Measurements from ENCODE around the gene HCFC1.

Gene HCFC1

DNA sequence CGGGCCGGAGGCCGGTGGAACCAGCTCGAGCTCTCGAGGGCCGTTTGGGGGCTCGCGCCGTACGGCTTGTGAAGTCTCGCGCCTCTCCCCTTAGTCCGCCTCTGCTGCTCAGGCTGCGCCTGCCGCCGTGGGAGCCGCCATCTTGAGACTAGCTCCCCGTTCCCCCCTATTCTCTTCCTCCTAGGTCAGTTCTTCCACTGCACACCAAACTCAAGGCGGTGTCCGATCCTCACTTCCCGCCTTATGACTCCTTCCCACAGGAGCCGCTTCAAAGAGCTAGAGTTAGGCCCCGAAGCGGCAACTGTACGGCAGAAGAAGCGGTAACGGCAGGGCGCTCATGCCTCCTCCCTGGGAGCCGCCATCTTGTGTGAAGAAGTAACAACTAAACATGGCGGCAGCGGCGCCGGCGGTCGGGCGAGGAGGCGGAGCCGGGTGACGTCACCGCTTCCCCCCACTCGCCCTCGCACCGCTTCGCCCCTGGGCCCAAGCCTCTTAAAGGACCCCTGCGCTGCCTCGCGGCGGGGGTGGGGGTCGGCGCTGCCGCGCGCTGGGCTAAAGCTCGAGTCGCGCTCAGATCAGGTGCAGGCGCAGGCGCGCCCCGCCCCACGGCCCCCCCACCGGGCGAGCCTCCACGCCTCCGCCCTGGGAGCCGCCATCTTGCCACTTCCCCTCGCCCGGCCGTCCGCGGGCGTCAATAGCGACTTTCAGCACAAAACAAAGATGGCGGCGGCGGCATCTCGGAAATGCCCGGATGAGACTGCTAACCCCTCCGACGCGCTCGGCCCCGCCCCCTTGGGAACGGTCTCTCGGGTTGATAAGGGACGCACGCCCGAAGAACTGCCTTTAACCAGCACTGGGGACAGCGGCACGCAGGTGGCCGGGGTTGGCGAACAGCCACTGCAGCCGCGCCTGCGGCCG lies at the start of gene HCFC1:
Gene HCFC1 (minus strand): TSS at position 369 of the 918 bp plus-strand sequence. CDS start 978 bp downstream, outside the sequence.
- peak; percentile 92 for DNase-seq

DNA sequence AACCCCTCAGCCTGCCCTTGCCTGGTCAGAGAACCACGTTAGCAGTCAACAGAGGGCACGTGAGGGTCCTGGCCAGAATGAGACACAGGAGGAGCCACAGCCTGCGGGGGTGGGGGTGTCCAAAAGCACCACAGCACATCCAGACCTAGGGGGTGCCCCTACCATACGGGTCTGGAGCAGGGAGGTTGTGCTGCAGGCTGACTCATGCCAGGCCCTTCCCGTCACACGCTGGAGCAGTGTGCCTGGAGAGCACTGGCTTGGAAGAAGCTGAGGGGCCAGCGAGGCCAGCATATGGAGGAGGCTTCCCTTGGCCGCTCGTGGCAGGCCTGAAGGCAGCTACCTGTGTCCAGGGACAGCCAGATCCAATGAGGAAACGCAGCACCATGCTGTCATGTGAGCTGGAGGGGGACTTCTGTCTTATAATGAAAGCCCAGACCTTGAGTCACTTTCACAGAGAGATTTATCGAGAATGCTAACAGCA lies 49.6 kb upstream of the HCFC1 start:
- DNase-seq, result no peak

DNA sequence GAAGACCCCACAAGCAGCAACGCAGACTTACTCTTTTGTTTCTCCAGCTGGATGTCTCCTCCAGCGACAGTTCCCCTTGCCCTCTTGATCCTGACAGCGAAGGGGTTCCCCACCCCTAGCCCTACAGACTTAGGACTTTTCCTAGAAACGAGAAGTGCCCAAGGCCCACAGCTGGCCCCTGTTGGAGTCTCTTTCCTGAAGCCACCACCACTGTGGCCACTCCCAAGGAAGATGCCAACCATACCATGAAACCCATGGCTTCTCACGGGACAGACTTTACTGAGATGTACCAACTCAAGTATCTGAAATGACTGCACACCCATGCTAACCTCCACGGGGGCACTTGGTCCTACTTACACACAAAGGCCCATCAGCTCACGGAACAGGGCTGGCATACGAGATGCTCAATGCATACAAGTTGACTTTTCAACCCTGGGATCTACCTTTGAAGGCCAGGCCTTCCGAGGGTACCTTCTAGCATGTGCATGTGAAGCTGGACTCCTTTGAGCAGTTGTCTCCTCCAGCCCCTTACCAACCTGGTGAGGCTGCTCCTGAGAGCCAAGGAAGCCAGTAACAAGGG lies 49.0 kb upstream of the HCFC1 start:
- DNase-seq, result no peak

DNA sequence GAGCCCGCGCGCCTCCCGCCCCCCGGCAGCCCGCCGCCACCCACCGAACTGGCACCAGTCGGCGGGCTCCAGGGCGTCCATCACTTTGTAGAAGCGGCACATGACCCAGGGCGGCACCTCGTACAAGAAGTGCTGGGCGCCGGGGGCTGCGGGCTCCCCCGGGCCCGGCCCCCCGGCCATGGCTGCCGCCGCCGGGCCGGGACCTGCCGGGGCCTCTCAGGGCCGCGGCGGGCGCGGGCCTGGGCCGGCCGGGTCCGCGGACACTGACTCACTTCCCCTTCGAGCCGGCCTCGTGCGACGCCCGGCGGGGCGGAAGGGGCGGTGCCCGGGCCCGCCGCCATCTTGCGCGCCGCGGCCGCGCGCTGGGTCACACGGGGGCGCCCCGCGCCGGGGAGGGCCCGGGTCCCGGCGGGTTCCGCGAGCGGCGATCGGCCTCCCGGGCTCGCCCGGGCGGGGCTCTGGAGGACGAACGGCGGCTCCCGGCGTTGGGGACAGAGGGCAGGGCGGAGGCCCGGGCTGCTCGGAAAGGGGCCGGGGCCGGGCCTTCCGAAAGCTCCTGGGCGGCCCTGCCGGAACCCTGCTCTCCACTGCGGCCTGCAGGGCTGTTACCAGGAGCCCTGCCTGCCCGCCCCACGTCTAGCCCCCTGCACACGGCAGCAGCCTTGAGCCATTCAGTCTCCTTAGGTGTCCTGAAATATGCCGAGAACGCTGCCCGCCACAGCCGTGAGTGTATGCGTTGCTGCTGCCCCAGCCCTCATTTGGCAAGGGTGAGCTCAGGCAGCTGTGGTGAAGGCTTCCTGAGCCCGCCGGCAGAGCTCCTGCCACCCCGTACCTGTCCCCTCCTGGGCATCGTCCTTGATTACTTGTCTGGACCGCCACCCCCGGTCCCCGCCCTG lies 48.3 kb upstream of the HCFC1 start, which contains the start of gene IRAK1:
Gene IRAK1 (minus strand): TSS at position 270 of the 896 bp plus-strand sequence. CDS start 90 bp downstream, at position 180.
- peak; percentile 57 for DNase-seq

DNA sequence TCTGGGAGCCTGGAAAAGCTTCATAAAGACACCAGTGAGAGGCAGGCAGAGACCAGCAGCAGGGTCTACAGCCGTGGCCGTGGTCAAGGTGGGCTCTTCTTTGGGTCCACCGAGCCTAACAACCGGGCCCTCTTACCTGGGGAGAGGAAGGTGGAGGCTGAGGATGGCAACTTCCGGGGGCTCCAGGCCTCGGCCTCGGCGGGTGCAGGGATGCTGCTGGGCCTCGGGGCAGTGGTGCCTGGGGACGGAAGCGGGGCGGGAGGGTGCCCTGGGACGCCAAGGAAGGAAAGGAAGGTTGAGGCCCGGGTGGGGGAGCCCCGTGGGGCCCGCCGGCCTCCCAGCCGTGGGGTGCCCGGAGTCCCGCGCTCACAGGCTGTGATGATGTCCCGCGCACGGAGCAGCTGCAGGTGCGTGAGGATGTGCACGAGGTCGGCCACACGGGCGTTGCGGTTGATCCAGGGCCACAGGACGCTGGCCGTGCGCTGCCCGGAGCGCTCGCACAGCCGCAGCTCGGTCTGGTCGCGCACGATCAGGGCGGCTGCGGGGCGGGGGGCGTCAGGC lies 47.5 kb upstream of the HCFC1 start:
- no peak for DNase-seq

DNA sequence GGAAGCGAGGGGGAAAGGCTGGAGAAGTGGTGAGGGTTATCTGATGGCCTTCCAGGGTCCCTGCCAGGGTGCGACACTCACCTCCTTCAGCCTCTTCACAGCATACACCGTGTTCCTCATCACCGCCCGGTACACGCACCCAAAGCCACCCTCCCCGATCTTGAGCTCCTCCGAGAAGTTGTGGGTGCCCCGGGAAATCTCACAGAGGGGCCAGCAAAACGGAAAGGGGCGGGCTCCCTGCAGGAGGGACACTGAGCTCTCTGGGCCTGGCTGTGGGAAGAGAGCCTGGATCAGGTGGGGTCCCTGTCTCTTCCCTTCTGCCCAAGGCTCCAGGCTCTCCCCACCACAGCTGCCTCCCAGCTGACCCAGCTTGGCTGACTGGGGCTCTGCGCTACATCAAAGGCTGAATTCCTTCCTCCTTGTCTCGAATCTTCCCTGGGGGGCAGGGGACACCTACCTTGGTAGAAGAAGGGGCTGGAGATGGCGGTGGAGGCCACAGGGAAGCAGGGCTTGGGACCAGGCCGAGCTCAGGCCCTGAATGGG lies 47.0 kb upstream of the HCFC1 start:
- DNase-seq, result no peak

DNA sequence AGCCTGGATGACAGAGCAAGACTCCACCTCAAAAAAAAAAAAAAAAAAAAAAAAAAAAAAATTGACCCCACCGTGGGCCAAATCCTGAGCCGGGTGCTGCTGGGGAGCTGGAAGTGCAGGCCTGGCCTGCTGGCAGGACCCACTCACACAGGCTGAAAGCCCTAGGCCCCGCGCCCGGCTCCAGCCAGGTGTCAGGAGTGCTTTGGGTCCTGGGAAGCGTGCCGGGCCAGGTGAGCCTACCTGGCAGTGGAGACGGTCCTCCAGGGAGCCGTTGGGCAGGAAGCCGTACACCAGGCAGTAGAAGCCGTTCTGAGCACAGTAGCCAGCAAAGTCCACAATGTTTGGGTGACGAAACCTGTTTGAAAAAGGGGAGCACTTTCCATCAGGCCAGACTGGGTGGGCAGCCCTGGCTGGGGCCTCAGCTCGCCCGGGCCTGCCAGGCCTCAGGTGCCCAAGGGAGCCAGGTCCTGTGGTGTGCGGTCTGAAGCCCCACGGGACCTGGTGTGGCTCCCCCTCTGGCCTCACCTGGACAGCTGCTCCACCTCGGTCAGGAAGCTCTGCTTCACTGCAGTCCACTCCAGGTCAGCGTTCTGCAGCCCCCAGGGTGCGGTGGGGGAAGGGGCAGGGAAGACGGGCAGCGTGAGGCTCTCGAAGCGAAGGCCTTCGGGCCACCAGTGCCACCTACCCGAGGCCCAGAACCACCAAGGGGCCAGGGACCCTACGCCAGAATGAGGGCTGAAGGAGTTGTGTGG lies 46.3 kb upstream of the HCFC1 start:
- DNase-seq, result no peak

DNA sequence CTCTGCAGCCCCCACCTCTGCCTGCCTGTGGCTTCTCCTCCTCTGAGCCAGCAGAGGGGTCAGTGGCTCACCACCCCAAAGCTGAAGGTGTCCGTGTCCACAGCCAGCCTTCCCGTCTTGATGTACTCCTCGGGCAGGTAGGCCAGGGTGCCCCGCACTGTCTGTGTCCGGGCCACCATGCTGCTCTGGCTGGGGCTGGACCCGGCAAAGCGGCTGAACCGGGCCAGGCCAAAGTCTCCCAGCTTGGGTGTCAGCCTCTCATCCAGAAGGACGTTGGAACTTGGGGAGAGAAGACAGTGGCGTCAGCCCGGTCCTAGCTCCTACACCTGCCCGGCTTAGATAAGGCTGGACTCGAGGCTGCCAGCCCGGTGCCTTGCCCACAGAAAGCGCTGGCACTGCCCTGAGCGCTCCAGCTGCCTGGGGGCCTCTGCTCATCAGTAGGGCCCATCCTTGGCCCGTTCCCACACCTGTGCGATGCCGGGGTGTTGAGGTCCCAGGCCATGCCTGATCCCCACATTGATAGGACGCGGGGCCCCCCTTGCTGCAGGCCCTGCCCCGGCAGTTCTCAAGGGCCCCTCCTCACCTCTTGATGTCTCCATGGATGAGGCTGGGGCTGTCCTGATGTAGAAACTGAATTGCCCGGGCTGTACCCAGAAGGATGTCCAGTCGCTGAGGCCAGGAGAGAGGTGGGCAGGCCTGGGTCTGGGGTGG lies 44.9 kb upstream of the HCFC1 start:
- DNase-seq, result no peak

DNA sequence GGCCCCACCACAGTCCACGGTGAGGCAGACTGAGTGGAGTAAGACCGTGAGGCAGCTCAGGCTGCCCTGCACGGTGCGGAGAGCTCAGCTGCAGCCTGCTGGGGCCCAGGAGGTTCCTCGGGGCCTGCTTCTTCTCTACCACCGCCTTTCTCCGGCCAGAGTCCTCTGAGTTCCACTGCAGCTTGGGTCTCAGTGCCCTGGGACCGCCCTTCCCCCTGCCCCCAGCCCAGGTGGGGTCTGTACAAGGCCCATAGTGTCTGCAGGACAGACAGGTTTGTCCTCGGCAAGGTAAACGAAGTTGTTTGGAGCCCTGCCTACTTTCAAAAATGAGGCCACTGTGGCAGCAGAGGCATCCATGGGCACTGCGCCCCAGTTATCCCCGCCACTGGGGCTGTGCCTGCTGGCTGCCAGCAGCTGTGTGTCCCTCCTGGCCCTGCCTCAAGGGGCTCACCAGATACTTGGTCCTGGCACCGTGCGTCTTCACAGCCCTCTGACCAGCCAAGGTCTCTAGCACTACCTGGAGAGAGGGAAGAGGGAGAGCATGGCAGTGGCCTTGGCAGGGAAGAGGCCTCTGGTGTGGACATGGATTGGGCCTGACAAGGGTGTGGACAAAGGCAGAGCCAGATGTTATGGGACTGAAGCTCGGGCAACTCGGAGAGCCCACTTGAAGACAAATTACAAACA lies 44.1 kb upstream of the HCFC1 start:
- no peak for DNase-seq

DNA sequence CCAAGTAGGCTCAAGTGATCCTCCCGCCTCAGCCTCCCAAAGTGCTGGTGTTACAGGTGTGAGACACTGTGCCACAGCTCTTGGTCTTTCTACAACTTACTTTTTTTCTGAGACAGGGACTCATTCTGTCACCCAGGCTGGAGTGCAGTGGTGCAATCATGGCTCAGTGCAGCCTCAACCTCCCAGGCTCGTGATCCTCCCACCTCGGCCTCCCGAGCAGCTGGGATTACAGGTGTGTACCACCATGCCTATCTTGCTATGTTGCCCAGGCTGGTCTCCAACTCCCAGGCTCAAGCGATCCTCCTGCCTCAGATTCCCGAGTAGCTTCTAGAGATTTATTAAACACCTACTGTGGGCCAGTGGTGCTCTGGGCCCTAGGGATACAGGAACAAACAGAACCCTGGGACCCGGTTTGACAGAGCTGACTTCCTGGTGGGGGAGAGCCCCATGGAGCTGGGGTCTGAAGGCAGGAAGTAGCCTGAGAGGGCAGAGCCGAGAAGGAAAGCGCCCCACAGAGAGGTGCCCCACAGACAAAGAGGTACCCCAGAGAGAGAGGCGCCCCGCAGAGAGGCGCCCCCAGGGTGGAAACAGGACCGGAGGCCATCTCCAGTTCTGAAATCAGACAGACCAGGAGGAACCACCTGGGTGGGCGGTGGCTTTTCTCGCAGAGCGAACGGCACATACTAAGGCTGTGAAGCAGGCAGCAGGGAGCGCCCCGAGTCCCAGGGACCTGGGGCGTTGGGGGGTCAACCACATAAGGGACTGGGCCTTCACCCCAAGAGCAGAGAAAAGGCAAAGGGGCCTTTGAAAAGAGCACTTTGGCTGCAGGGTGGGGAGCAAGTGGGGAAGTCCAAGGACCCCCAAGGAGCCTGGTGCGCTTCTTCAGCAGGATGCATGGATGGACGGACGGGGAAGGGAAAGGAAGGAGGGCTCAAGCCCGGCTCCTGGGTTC lies 43.1 kb upstream of the HCFC1 start:
- DNase-seq, result no peak

DNA sequence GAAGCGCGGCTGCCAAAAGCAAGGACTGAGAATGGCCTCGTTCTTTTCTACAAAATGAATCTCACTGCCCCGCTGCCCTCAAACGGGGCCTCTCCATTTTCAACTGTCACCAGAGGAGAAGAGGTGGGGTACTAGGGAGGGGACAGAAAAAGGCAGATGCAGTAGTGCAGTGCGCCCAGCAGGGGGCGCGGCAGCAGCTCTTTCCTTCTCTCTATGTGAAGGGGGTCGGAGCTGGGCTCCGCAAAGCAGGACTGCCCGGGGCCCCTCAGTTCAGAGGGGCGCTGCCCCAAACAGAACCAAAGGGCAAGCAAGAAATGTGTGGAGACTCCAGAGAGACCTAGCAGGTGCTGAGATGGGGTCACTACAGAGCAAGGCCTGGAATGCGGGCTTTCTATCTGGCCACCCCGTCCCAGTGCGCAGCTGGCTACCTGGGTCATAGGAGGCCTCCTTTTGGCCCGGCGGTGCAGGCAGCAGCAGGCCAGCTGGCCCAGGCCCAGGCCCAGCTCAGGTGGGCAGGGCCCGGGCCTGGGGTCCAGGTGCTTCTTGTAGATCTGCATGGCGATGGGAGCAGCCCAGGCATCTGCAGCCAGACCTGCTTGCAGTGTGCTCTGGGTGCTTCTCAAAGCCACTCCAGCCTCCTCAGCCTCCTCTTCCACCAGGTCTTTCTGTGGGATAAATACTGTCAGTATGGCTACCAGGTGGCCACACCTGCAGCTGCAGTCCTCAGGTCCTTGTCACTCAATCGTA lies 42.2 kb upstream of the HCFC1 start:
- DNase-seq, result peak; percentile 57

DNA sequence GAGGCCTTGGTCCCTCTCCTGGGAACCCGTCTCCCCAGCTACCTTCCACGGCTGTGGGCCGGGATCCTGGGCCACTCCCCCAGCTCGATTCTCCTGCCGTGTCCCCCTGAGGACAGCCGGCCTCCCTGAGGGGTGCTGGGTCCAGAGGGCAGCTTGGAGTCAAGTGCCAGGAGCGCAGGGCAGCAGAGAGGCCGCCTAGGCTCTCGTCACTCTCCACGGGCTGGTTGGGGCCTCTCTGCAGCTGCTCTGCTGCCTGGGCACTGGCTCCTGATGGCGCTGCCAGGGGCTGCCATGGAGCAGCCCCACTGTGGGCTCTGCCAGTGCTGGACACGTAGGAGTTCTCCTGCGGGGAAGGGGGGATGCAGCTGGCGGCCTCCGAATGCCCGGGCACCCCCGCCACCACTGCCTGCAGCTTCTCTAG lies 41.4 kb upstream of the HCFC1 start:
- DNase-seq, result no peak

DNA sequence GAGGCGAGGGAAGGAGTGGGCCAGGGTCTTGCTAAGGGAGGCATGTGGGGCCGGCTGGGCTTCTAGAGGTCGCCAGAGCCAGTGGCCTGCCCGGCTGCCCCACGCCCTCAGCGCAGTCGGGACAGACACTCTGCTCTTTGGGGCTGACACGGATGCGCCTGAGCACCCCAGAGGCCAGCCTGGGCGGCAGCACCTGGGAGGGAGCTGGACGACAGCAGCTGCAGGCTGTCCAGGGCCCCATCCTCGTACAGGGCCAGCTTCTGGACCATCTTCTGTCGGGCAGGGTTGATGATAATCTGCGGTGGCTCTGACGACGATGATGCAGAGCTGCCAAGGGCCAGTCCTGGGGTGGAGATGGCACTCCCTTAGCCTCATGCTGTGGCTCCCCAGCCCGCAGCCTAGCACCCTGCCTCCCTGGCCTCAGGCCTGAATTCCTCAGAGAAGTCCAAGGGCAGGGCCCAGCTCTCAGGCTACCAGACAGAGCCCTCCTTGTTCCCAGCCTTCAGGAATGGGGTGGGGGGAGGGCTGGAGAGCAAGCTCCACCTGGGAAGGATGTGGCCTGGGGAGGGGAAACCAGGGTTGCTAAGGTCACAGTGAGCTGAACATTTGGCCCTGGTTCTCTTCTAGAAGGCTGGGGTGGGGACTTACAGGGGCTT lies 40.8 kb upstream of the HCFC1 start:
- DNase-seq, result no peak

DNA sequence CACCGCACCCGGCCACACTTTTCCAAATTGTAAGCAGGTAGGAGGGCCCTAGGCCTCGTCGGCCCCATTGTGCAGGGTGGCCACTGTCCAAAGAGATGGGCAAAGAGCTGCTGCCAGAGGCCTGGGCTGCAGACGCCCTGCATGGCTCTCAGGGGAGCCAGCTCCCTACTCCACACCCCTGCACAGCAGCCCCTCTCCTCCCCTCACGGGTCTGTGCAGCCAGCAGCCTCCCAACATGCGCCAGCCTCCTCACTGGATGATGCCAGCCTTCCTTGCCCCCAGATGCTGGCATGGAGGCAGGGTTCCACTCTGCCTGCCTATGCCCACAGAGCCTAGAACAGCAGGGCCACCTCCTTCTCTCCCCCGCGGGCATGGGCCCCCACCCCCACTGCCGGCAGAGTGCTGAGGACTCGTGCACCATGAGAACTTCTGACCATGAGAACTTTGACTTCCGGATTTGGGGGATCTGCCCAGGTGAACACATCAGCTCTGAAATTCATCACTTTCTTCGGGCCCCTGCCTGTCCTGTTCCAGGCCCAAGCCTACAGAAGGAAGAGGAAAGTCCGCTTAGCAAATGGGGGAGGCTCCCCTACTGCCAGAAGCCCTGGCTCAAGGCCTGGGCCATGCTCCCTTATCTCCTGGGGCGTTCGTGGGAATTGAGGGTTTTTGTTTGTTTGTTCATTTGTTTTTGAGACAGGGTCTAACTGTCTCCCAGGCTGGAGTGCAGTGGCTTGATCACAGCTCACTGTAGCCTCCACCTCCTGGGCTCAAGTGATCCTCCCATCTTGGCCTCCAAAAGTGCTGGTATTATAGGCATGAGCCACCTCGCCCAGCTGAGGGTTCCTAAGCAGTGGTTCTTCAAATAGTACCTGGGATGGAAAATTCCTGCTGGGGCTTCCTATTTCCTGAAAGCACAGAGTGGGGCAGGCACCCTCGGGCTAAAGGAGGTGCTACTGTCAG lies 40.0 kb upstream of the HCFC1 start:
- no peak for DNase-seq

DNA sequence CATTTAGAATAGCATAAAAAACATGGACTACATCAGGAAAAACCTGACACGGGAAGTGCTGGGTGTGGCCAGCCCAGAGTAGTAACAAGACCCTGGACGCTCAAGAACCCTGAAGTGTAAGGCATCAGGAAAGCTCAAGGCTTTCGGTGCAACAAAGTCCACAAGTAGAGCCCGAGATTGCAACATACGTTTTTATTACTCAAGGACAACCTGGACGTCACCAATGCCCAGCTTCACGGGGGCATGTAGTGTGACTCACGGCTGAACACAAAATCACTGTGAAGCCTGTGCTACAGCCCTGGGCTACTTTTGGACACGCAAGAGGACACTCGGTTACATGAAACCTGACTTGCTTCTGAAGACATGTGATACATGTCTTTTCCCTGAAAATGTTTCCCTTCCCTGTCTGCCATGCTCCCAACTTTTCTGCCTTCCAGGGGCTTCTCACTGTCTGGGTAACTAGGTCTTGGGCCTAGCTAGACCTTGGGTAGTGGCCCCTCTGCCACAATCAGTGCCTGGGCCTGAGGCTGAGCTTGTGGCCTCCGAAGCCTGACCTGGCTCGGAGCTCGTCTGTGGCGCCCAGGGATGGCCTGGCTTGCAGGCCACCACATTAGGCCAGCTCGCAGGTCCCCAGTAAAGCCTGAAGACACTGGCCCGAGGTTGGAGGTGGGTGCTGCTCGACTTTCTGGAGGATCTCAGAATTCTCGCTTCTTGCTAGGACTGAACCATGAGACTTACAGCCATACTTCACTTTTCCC lies 38.9 kb upstream of the HCFC1 start:
- DNase-seq, result no peak

DNA sequence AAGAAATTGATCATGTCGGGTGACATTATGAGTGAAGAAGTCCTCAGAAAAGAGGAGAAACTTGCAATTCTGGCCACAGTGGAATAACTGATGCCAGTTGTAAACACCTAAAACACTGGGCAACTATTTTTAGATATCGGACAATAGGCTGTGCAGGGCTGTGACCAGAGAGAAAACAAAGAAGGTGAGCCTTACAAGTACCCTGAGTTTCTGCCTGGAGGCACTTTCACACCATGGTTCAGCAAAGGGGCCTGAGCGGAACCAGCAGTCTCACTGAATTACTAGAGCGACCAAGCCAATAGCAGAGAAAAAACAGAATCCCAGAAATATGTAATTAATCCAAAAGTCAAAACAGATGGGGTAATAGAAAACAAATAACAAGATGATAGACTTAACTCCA lies 36.9 kb upstream of the HCFC1 start:
- no peak for DNase-seq

Measured in activated CD8-positive, alpha-beta memory T cell treated with anti-CD3 and anti-CD28 coated beads, Interleukin-2, amount 50 U/mL, for 4 hours (primary cell).